GM23338 (cell line): ENCODE data around the gene FOXL1. TPM values are rescaled to one million over a fixed set of nuclear protein-coding genes. Genes with fewer than 3 reads are reported as not detected.

Source experiments
- ATAC-seq: fragments of 200-7000 bp; cut with Tn5 transposase; 3 replicates; pipeline ENCODE4 v1.9.1; 2020
- DNase-seq: peaks from one replicate; pipeline ENCODE4 v3.0.0-alpha.2; 2015; ENCODE audit warnings: low spot score
- H2AFZ ChIP-seq: fragments of 200-600 bp; sonication (generic); 2 replicates; pipeline ENCODE4 v1.8.0; 2016; ENCODE audit warnings: antibody characterized with exemption, mild to moderate bottlenecking, moderate library complexity
- H3F3A ChIP-seq: fragments of 200-600 bp; sonication (generic); replicated peaks from 2 replicates; pipeline ENCODE4 v1.8.0; 2017; ENCODE audit warnings: antibody characterized with exemption, mixed run types, low read depth
- H3K27ac ChIP-seq: fragments of 200-600 bp; sonication (generic); 2 replicates; pipeline ENCODE4 v1.6.1; 2016; ENCODE audit warnings: low read depth
- H3K27me3 ChIP-seq: fragments of 200-600 bp; sonication (generic); 2 replicates; pipeline ENCODE4 v1.8.0; 2016; ENCODE audit warnings: mild to moderate bottlenecking, mixed run types, moderate library complexity; ENCODE audit not compliant: insufficient read depth
- H3K36me3 ChIP-seq: fragments of 200-600 bp; sonication (generic); 2 replicates; pipeline ENCODE4 v1.8.0; 2016; ENCODE audit warnings: mild to moderate bottlenecking; ENCODE audit not compliant: insufficient read depth
- H3K4me1 ChIP-seq: fragments of 200-600 bp; sonication (generic); 2 replicates; pipeline ENCODE4 v1.8.0; 2016; ENCODE audit warnings: mild to moderate bottlenecking, moderate library complexity; ENCODE audit not compliant: insufficient read depth
- H3K4me2 ChIP-seq: fragments of 200-600 bp; sonication (generic); 2 replicates; pipeline ENCODE4 v1.7.1; 2017; ENCODE audit warnings: mixed run types
- H3K4me3 ChIP-seq: fragments of 200-600 bp; sonication (generic); 2 replicates; pipeline ENCODE4 v1.6.1; 2016; ENCODE audit warnings: mixed run types
- H3K79me2 ChIP-seq: fragments of 200-600 bp; sonication (generic); replicated peaks from 2 replicates; pipeline ENCODE4 v1.8.0; 2017; ENCODE audit warnings: mild to moderate bottlenecking; ENCODE audit not compliant: insufficient read depth
- H3K9me2 ChIP-seq: fragments of 200-600 bp; sonication (generic); 2 replicates; pipeline ENCODE4 v1.8.0; 2017; ENCODE audit not compliant: insufficient read depth
- H4K20me1 ChIP-seq: fragments of 200-600 bp; sonication (generic); replicated peaks from 2 replicates; pipeline ENCODE4 v1.8.0; 2017; ENCODE audit warnings: mild to moderate bottlenecking; ENCODE audit not compliant: insufficient read depth
- H3K27ac Mint-ChIP-seq: 2 replicates; pipeline ENCODE4 v1.8.0; 2020; ENCODE audit warnings: inconsistent platforms, mild to moderate bottlenecking, moderate library complexity, mixed read lengths
- H3K27me3 Mint-ChIP-seq: 3 replicates; pipeline ENCODE4 v1.8.0; 2022; ENCODE audit warnings: low read depth, mild to moderate bottlenecking, moderate library complexity, mixed read lengths, inconsistent platforms; ENCODE audit not compliant: insufficient read depth, poor library complexity
- H3K36me3 Mint-ChIP-seq: 3 replicates; pipeline ENCODE4 v1.8.0; 2021; ENCODE audit warnings: low read depth, mild to moderate bottlenecking, inconsistent platforms, moderate library complexity, mixed read lengths
- H3K4me1 Mint-ChIP-seq: 3 replicates; pipeline ENCODE4 v1.8.0; 2020; ENCODE audit warnings: mild to moderate bottlenecking, inconsistent platforms, mixed read lengths
- H3K4me3 Mint-ChIP-seq: 3 replicates; pipeline ENCODE4 v1.8.0; 2021; ENCODE audit warnings: moderate library complexity, mild to moderate bottlenecking, inconsistent platforms, mixed read lengths
- H3K9me3 Mint-ChIP-seq: 3 replicates; pipeline ENCODE4 v1.8.0; 2020; ENCODE audit warnings: moderate library complexity, mild to moderate bottlenecking, inconsistent platforms, mixed read lengths
- CREB1 ChIP-seq: fragments of 250-450 bp; sonication (Bioruptor Pico); IDR thresholded peaks from 2 replicates; pipeline ENCODE4 v1.5.0; 2020; ENCODE audit warnings: low read depth, mild to moderate bottlenecking, moderate library complexity
- EZH2 ChIP-seq: fragments of 200-600 bp; sonication (generic); IDR thresholded peaks from one replicate; pipeline ENCODE4 v1.8.0; 2017; ENCODE audit warnings: antibody characterized with exemption, mild to moderate bottlenecking, low read depth; ENCODE audit not compliant: unreplicated experiment
- EZH2phosphoT487 ChIP-seq: fragments of 200-600 bp; sonication (generic); IDR thresholded peaks from one replicate; pipeline ENCODE4 v1.8.1; 2018; ENCODE audit warnings: antibody characterized with exemption; ENCODE audit not compliant: unreplicated experiment
- JUNB ChIP-seq: IDR thresholded peaks from one replicate; pipeline ENCODE4 v1.6.1; 2016; ENCODE audit warnings: antibody characterized with exemption; ENCODE audit not compliant: unreplicated experiment
- NANOG ChIP-seq: IDR thresholded peaks from 2 replicates; pipeline ENCODE4 v1.6.1; 2016; ENCODE audit warnings: antibody characterized with exemption, borderline replicate concordance
- POLR2AphosphoS5 ChIP-seq: IDR thresholded peaks from 2 replicates; pipeline ENCODE4 v1.6.1; 2016; ENCODE audit warnings: antibody characterized with exemption, low read depth
- STAT1 ChIP-seq: IDR thresholded peaks from one replicate; pipeline ENCODE4 v1.6.1; 2016; ENCODE audit warnings: antibody characterized with exemption; ENCODE audit not compliant: unreplicated experiment
- ZNF114 ChIP-seq: fragments of 250-450 bp; sonication (Bioruptor Pico); IDR thresholded peaks from 2 replicates; pipeline ENCODE4 v1.5.0; 2020; ENCODE audit warnings: mild to moderate bottlenecking, moderate library complexity
- ZNF331 ChIP-seq: fragments of 250-450 bp; sonication (Bioruptor Pico); IDR thresholded peaks from 2 replicates; pipeline ENCODE4 v1.5.0; 2020; ENCODE audit warnings: low read depth, mild to moderate bottlenecking, moderate library complexity
- polyA plus RNA-seq: library from polyadenylated mRNA; unstranded; fragments of >200 nt; fragmentation: Nextera tagmentation; extraction: Ambion mirVana; gene quantifications from 2 replicates; pipeline ENCODE4 v1.2.1, GENCODE V29; 2016
- total RNA-seq: library from RNA; depleted of rRNA; stranded (reverse); fragments of >200 nt; shearing (Covaris generic); gene quantifications from 2 replicates; pipeline ENCODE4 v1.2.3, GENCODE V29; 2014
- TF ChIP-seq, protein P1 (sequence below): fragments of 250-450 bp; sonication (Bioruptor Pico); IDR thresholded peaks from 2 replicates; pipeline ENCODE4 v1.5.0; 2020; ENCODE audit warnings: mild to moderate bottlenecking, moderate library complexity
- TF ChIP-seq, protein P2 (sequence below), 2 experiments: fragments of 200-600 bp in 1 of 2; sonication (generic) in 1 of 2; conservative IDR thresholded peaks; 2 replicates each; pipeline versions ENCODE4 v1.5.1 to v1.6.1; 2016 to 2017; ENCODE audit warnings: antibody characterized with exemption in 2 of 2, low read depth in 2 of 2, mild to moderate bottlenecking in 2 of 2, moderate library complexity in 1 of 2
- TF ChIP-seq, protein P3 (sequence below): IDR thresholded peaks from one replicate; pipeline ENCODE4 v1.6.1; 2018; ENCODE audit warnings: antibody characterized with exemption; ENCODE audit not compliant: unreplicated experiment
- TF ChIP-seq, protein P4 (sequence below): IDR thresholded peaks from 2 replicates; pipeline ENCODE4 v1.6.1; 2016; ENCODE audit warnings: antibody characterized with exemption

The FOXL1 gene
- total and polyA plus RNA-seq, 2 experiments from 2014 or later = 0.31 TPM; not detected in 1

DNA sequence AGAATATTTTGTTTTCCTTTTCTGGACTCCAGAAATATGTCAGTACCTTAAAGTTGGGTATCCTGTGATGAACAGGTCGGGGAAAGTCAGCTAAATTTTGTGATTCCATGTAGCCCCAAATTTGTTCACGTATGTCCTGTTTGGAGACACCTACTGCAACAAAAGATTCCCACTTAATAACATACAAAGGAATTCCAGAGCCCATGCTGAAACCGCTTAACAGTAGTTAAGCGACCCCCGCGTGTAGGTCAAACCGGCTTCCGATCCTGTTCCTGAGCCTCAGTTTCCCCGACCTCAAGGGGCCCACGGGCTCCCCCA lies 23.8 kb upstream of the FOXL1 start:
- no peak for TF ChIP-seq POLR2AphosphoS5
- TF ChIP-seq, protein P1, sequence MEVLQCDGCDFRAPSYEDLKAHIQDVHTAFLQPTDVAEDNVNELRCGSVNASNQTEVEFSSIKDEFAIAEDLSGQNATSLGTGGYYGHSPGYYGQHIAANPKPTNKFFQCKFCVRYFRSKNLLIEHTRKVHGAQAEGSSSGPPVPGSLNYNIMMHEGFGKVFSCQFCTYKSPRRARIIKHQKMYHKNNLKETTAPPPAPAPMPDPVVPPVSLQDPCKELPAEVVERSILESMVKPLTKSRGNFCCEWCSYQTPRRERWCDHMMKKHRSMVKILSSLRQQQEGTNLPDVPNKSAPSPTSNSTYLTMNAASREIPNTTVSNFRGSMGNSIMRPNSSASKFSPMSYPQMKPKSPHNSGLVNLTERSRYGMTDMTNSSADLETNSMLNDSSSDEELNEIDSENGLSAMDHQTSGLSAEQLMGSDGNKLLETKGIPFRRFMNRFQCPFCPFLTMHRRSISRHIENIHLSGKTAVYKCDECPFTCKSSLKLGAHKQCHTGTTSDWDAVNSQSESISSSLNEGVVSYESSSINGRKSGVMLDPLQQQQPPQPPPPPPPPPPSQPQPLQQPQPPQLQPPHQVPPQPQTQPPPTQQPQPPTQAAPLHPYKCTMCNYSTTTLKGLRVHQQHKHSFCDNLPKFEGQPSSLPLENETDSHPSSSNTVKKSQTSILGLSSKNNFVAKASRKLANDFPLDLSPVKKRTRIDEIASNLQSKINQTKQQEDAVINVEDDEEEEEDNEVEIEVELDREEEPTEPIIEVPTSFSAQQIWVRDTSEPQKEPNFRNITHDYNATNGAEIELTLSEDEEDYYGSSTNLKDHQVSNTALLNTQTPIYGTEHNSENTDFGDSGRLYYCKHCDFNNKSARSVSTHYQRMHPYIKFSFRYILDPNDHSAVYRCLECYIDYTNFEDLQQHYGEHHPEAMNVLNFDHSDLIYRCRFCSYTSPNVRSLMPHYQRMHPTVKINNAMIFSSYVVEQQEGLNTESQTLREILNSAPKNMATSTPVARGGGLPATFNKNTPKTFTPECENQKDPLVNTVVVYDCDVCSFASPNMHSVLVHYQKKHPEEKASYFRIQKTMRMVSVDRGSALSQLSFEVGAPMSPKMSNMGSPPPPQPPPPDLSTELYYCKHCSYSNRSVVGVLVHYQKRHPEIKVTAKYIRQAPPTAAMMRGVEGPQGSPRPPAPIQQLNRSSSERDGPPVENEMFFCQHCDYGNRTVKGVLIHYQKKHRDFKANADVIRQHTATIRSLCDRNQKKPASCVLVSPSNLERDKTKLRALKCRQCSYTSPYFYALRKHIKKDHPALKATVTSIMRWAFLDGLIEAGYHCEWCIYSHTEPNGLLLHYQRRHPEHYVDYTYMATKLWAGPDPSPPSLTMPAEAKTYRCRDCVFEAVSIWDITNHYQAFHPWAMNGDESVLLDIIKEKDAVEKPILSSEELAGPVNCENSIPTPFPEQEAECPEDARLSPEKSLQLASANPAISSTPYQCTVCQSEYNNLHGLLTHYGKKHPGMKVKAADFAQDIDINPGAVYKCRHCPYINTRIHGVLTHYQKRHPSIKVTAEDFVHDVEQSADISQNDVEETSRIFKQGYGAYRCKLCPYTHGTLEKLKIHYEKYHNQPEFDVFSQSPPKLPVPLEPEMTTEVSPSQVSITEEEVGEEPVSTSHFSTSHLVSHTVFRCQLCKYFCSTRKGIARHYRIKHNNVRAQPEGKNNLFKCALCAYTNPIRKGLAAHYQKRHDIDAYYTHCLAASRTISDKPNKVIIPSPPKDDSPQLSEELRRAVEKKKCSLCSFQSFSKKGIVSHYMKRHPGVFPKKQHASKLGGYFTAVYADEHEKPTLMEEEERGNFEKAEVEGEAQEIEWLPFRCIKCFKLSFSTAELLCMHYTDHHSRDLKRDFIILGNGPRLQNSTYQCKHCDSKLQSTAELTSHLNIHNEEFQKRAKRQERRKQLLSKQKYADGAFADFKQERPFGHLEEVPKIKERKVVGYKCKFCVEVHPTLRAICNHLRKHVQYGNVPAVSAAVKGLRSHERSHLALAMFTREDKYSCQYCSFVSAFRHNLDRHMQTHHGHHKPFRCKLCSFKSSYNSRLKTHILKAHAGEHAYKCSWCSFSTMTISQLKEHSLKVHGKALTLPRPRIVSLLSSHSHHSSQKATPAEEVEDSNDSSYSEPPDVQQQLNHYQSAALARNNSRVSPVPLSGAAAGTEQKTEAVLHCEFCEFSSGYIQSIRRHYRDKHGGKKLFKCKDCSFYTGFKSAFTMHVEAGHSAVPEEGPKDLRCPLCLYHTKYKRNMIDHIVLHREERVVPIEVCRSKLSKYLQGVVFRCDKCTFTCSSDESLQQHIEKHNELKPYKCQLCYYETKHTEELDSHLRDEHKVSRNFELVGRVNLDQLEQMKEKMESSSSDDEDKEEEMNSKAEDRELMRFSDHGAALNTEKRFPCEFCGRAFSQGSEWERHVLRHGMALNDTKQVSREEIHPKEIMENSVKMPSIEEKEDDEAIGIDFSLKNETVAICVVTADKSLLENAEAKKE (CRISPR knock-in tag) = no peak
- no peak for TF ChIP-seq NANOG
- no peak for TF ChIP-seq ZNF331 (CRISPR knock-in tag)
- no peak for TF ChIP-seq EZH2
- TF ChIP-seq, protein P2, sequence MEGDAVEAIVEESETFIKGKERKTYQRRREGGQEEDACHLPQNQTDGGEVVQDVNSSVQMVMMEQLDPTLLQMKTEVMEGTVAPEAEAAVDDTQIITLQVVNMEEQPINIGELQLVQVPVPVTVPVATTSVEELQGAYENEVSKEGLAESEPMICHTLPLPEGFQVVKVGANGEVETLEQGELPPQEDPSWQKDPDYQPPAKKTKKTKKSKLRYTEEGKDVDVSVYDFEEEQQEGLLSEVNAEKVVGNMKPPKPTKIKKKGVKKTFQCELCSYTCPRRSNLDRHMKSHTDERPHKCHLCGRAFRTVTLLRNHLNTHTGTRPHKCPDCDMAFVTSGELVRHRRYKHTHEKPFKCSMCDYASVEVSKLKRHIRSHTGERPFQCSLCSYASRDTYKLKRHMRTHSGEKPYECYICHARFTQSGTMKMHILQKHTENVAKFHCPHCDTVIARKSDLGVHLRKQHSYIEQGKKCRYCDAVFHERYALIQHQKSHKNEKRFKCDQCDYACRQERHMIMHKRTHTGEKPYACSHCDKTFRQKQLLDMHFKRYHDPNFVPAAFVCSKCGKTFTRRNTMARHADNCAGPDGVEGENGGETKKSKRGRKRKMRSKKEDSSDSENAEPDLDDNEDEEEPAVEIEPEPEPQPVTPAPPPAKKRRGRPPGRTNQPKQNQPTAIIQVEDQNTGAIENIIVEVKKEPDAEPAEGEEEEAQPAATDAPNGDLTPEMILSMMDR (conservative IDR thresholded peaks at IDR 0.05; ENCODE audit: low read depth in 2 of 2) = no peak
- no peak for TF ChIP-seq ZNF114 (CRISPR knock-in tag)
- TF ChIP-seq, protein P3, sequence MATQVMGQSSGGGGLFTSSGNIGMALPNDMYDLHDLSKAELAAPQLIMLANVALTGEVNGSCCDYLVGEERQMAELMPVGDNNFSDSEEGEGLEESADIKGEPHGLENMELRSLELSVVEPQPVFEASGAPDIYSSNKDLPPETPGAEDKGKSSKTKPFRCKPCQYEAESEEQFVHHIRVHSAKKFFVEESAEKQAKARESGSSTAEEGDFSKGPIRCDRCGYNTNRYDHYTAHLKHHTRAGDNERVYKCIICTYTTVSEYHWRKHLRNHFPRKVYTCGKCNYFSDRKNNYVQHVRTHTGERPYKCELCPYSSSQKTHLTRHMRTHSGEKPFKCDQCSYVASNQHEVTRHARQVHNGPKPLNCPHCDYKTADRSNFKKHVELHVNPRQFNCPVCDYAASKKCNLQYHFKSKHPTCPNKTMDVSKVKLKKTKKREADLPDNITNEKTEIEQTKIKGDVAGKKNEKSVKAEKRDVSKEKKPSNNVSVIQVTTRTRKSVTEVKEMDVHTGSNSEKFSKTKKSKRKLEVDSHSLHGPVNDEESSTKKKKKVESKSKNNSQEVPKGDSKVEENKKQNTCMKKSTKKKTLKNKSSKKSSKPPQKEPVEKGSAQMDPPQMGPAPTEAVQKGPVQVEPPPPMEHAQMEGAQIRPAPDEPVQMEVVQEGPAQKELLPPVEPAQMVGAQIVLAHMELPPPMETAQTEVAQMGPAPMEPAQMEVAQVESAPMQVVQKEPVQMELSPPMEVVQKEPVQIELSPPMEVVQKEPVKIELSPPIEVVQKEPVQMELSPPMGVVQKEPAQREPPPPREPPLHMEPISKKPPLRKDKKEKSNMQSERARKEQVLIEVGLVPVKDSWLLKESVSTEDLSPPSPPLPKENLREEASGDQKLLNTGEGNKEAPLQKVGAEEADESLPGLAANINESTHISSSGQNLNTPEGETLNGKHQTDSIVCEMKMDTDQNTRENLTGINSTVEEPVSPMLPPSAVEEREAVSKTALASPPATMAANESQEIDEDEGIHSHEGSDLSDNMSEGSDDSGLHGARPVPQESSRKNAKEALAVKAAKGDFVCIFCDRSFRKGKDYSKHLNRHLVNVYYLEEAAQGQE = no peak
- TF ChIP-seq CREB1 (CRISPR knock-in tag) = no peak
- TF ChIP-seq EZH2phosphoT487 = no peak
- TF ChIP-seq, protein P4, sequence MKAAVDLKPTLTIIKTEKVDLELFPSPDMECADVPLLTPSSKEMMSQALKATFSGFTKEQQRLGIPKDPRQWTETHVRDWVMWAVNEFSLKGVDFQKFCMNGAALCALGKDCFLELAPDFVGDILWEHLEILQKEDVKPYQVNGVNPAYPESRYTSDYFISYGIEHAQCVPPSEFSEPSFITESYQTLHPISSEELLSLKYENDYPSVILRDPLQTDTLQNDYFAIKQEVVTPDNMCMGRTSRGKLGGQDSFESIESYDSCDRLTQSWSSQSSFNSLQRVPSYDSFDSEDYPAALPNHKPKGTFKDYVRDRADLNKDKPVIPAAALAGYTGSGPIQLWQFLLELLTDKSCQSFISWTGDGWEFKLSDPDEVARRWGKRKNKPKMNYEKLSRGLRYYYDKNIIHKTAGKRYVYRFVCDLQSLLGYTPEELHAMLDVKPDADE = no peak
- no peak for TF ChIP-seq STAT1
- no peak for TF ChIP-seq JUNB

More for the DNA sequence above, 23.8 kb upstream of the FOXL1 start:
- H3K4me3 Mint-ChIP-seq = peak overlapping the region; percentile 94
- peaks cover 2% of the 10 kb centered on the region; the same call in 1 of the 2 replicates for H3K9me2 ChIP-seq
- ATAC-seq (peak; percentile 12; the same call in 2 of the 3 replicates), DNase-seq (no peak)
- no peaks in the 10 kb centered on the region for H4K20me1 ChIP-seq
- peak overlapping the region; percentile 93; the same call in 1 of the 2 replicates for H2AFZ ChIP-seq
- H3K27ac Mint-ChIP-seq = peak overlapping the region; percentile 97
- peaks cover 6% of the 10 kb centered on the region for H3K4me1 Mint-ChIP-seq
- H3K79me2 ChIP-seq = no peaks in the 10 kb centered on the region
- peaks cover 4% of the 10 kb centered on the region; the same call in 1 of the 2 replicates for H3K36me3 ChIP-seq
- peak overlapping the region; percentile 50; the same call in 1 of the 2 replicates for H3K27ac ChIP-seq
- H3K4me3 ChIP-seq = peak overlapping the region; percentile 88
- no peaks in the 10 kb centered on the region for H3K4me1 ChIP-seq
- H3F3A ChIP-seq = no peaks in the 10 kb centered on the region
- H3K27me3 Mint-ChIP-seq = peaks cover 12% of the 10 kb centered on the region
- peaks cover 6% of the 10 kb centered on the region; the same call in 2 of the 3 replicates for H3K36me3 Mint-ChIP-seq
- H3K27me3 ChIP-seq = no peaks in the 10 kb centered on the region
- H3K4me2 ChIP-seq = peak overlapping the region; percentile 87
- peaks cover 5% of the 10 kb centered on the region; the same call in 1 of the 3 replicates for H3K9me3 Mint-ChIP-seq
